PFSK-1 (cell line): ENCODE results near the gene AKAP9.

Experiments used
- FOXP2 ChIP-seq: optimal IDR thresholded peaks from 2 replicates; pipeline ENCODE3; 2011; ENCODE audit warnings: borderline replicate concordance, control low read depth, inconsistent platforms; ENCODE audit not compliant: insufficient read depth; ENCODE audit errors: extremely low read length, extremely low read depth
- POLR2AphosphoS5 ChIP-seq: IDR thresholded peaks from 2 replicates; pipeline ENCODE4 v1.6.1; 2012; ENCODE audit warnings: low read depth, mild to moderate bottlenecking, control low read depth, low read length, moderate library complexity
- REST ChIP-seq, 2 experiments: IDR thresholded peaks; 2 replicates each; pipeline versions ENCODE4 v1.6.1 to v1.8.0; 2011 to 2012; ENCODE audit warnings: low read depth in 2 of 2, low read length in 2 of 2, control low read depth in 1 of 2, inconsistent platforms in 1 of 2, mild to moderate bottlenecking in 1 of 2, moderate library complexity in 1 of 2; ENCODE audit not compliant: insufficient read depth in 1 of 2
- SIN3A ChIP-seq: IDR thresholded peaks from 2 replicates; pipeline ENCODE4 v1.6.1; 2012; ENCODE audit warnings: mild to moderate bottlenecking, low read length, moderate library complexity, borderline replicate concordance; ENCODE audit not compliant: insufficient read depth
- TAF1 ChIP-seq: IDR thresholded peaks from 2 replicates; pipeline ENCODE4 v1.6.1; 2012; ENCODE audit warnings: low read length, control low read depth, borderline replicate concordance; ENCODE audit not compliant: insufficient read depth

Gene AKAP9

GRCh38 chr7:92100534-92100933, 159.9 kb downstream of the AKAP9 start:
- no peak for TF ChIP-seq FOXP2
- no peak for TF ChIP-seq TAF1
- TF ChIP-seq POLR2AphosphoS5 = no peak
- no peak for TF ChIP-seq SIN3A
- no peak for TF ChIP-seq REST (IDR thresholded peaks at IDR 0.05; ENCODE audit: insufficient read depth in 1 of 2, low read depth in 2 of 2, low read length in 2 of 2)

GRCh38 chr7:92108821-92109220, 168.2 kb downstream of the AKAP9 start:
- TF ChIP-seq SIN3A (no peak), TAF1 (no peak)

GRCh38 chr7:92110857-92111256, 170.2 kb downstream of the AKAP9 start:
- TF ChIP-seq POLR2AphosphoS5 = no peak
- TF ChIP-seq SIN3A = no peak
- TF ChIP-seq REST (IDR thresholded peaks at IDR 0.05; ENCODE audit: insufficient read depth in 1 of 2, low read depth in 2 of 2, low read length in 2 of 2) = no peak
- no peak for TF ChIP-seq TAF1
- TF ChIP-seq FOXP2 = no peak

GRCh38 chr7:92115821-92116220, 175.2 kb downstream of the AKAP9 start:
- TF ChIP-seq TAF1 = no peak
- TF ChIP-seq FOXP2 = no peak
- no peak for TF ChIP-seq POLR2AphosphoS5
- no peak for TF ChIP-seq SIN3A
- TF ChIP-seq REST (IDR thresholded peaks at IDR 0.05; ENCODE audit: insufficient read depth in 1 of 2, low read depth in 2 of 2, low read length in 2 of 2) = no peak

DNA sequence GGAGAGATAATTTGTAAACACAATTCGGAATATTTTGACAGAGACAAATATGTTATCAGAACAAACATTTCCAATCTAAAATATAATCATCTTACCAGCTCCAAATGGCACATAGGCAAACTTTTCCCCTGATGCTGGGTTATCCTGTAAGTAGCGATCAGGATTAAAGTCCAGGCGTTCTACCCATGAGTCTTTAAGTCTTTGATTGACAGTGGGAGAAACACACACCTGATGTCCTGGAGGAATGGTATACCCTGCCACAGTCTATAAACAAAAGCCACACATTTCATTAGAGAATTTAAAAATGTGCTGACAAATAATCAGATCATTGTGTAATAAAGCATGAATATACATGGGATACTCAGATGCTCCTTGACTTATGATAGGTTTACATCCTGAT, 176.3 kb downstream of the AKAP9 start:
- TF ChIP-seq POLR2AphosphoS5 (no peak), SIN3A (no peak), REST (IDR thresholded peaks at IDR 0.05; ENCODE audit: insufficient read depth in 1 of 2, low read depth in 2 of 2, low read length in 2 of 2) (no peak), FOXP2 (no peak), TAF1 (no peak)
